ENCODE results near the gene ANKS3.
A peak's percentile ranks its signal among the peaks of the same experiment; 100 is the strongest.

The ANKS3 gene, protein sequence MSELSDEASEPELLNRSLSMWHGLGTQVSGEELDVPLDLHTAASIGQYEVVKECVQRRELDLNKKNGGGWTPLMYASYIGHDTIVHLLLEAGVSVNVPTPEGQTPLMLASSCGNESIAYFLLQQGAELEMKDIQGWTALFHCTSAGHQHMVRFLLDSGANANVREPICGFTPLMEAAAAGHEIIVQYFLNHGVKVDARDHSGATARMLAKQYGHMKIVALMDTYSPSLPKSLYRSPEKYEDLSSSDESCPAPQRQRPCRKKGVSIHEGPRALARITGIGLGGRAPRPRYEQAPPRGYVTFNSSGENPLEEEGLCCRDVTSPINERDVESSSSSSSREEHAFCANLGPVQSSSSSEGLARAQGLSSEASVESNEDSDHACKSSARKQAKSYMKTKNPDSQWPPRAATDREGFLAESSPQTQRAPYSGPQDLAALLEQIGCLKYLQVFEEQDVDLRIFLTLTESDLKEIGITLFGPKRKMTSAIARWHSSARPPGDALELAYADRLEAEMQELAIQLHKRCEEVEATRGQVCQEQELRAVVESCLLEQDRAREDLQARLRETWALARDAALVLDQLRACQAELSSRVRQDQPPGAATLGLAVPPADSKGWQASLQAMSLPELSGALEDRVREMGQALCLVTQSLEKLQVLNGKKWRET

DNA sequence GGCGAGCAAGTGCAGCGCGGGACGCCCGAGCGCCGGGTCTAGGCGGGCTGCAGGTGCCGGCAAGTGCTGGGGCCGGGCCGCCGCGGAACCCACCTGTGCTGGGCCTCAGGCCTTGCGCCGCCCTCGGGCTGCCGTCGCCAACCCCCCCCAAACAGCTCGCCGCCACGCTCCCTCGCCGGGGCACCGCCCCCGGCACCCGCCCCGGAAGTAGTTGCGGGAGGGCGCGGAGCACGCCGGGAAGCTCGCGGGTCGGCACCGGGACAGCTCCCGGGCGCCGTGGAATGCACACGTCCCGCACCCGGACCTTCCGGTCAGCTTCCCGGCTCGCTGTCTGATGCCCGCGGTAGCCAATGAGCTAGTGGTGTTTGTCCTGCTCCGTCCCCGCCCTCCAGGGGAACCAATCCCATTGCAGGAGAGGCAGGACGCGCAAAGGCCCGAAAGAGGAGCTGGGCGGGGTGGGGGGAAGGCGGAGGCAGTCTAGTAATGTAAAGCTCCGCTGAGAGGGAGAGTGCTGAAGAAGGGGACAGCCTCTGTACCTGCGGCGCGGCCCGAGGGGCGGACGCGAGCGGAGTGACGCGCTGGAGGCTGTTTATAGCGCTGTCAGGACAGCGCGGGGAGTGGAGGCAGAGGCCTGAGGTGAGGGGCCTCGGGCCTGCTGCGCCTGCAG lies at the start of gene ANKS3, which contains the start of gene DNAAF8:
ANKS3 (minus strand) TSS at position 209 of the 667 bp plus-strand sequence. CDS start 4,122 bp downstream, outside the sequence.
DNAAF8 (plus strand) TSS at position 475 of the 667 bp plus-strand sequence. CDS start 1,978 bp downstream, outside the sequence.
- Histone ChIP-seq H3K4me1 (peaks cover 11 to 33% (median 20%) of the 10 kb centered on the region in 10 experiments), H3K27me3 (no peaks in the 10 kb centered on the region), H3K4me2 (peak within 1 kb of the TSS; percentile 86 to 100 (median 97)), H3K36me3 (peaks cover 7 to 28% (median 17%) of the 10 kb centered on the region in 11 experiments; a peak in 18 of 22 replicates), H3K27ac (peak within 1 kb of the TSS in 10 of 11 experiments; percentile 56 to 85 (median 72); a peak in 21 of 22 replicates), H4K20me1 (peaks cover 0 to 11% (median 0%) of the 10 kb centered on the region in 11 experiments; a peak in 2 of 22 replicates), H3K9ac (peak within 1 kb of the TSS; percentile 73 to 88 (median 83)), H3K4me3 (peak within 1 kb of the TSS; percentile 79 to 98 (median 88)), H3K9me3 (replicated peaks in 1 of 11) (no peaks in the 10 kb centered on the region)
- no peak for TF ChIP-seq Cebpa-rat (IDR thresholded peaks at IDR 0.05)

DNA sequence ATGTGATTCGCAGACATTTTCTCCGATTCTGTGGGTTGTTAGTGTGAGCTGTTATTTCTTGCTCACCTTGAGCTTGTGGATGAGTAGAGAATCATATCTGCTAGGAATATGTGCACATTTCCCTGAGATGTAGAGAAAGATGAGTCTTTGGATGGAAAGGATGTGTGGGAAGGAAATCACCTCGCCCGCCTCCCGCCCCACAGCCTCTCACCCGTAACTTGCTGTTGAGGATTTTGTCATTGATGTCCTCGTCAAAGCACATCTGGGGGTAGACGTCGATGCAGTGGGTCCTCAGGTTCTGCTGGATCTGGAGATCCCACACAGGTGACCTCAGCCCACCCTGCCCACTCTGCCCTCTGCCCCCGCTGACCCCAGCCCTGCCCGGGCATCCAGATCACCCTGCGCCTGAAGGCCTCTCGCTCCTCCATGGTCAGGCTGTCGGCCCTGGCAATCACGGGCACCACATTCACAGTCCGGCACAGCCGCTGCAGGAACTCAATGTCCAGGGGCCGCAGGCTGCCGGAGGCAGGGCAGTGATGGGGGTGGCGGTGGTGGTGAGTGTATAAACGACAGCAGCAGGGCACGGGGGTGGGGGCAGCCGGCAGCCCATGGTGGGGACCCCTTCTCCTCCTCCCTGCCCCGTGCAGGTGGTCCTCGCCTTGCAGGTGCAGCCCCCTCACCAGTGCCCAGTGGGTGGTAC lies 49.3 kb upstream of the ANKS3 start:
- Histone ChIP-seq H3K9ac (0 out of 22 replicates have a peak overlapping the region, but pooled peaks of 1 of the 11 experiments have one; percentile 19), H3K4me1 (peaks cover 15 to 44% (median 33%) of the 10 kb centered on the region in 10 experiments), H3K27ac (peak overlapping the region in 3 of 11 experiments; percentile 14 to 61 (median 32); a peak in 4 of 22 replicates), H3K27me3 (no peaks in the 10 kb centered on the region), H4K20me1 (no peaks in the 10 kb centered on the region), H3K36me3 (no peaks in the 10 kb centered on the region), H3K9me3 (replicated peaks in 1 of 11) (no peaks in the 10 kb centered on the region), H3K4me2 (peak overlapping the region in 10 of 11 experiments; percentile 8 to 66 (median 47); a peak in 18 of 22 replicates), H3K4me3 (no peak overlapping the region)
- no peak for TF ChIP-seq Cebpa-rat (IDR thresholded peaks at IDR 0.05)

DNA sequence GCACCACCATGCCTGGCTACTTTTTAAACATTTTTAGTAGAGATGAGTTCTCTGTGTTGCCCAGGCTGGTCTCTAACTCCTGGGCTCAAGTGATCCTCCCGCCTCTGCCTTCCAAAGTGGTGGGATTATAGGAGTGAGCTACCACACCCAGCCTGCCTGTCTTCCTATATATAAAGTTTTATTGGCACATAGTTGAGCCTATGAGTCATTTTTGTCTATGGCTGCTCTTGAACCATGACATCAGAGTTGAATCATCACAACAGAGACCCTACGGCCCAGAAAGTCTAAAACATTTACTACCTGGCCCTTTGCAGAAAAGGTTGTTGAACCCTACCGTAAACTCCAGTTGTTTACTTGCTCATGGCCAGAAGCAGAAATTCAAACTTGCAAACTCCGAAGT lies 46.2 kb upstream of the ANKS3 start:
- H3K4me2 ChIP-seq, result no peak overlapping the region
- no peak overlapping the region for H3K9ac ChIP-seq
- no peak overlapping the region for H3K4me3 ChIP-seq
- peaks cover 0 to 2% (median 0%) of the 10 kb centered on the region in 11 experiments; a peak in 1 of 22 replicates for H3K9me3 ChIP-seq (replicated peaks in 1 of 11)
- no peak overlapping the region for H3K27ac ChIP-seq
- no peaks in the 10 kb centered on the region for H3K36me3 ChIP-seq
- H4K20me1 ChIP-seq, result no peaks in the 10 kb centered on the region
- H3K27me3 ChIP-seq, result no peaks in the 10 kb centered on the region
- no peak for TF ChIP-seq Cebpa-rat (IDR thresholded peaks at IDR 0.05)
- peaks cover 15 to 33% (median 25%) of the 10 kb centered on the region in 10 experiments for H3K4me1 ChIP-seq

DNA sequence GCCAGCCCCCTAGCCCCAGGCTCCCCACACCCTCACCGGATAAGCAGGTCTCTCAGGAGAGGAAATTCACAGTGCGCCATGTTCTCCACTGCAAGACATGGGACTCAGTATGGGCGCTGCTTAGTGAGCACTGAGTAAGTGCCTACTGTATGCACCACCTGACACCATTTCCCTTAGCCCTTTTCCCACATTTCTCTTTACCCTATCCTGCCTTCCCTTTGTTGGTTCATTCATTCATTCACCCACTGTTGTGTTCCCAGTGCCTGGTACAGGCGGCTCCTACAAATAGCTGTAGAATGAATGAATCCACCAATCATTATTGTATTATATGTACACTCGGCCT lies 44.0 kb upstream of the ANKS3 start:
- Histone ChIP-seq H3K4me3 (no peak overlapping the region), H3K36me3 (no peaks in the 10 kb centered on the region), H3K4me1 (peaks cover 2 to 19% (median 13%) of the 10 kb centered on the region in 10 experiments; a peak in 18 of 20 replicates), H4K20me1 (no peaks in the 10 kb centered on the region), H3K9me3 (replicated peaks in 1 of 11) (peaks cover 0 to 5% (median 0%) of the 10 kb centered on the region in 11 experiments; a peak in 1 of 22 replicates), H3K4me2 (no peak overlapping the region), H3K9ac (no peak overlapping the region), H3K27me3 (no peaks in the 10 kb centered on the region), H3K27ac (no peak overlapping the region)
- TF ChIP-seq Cebpa-rat (IDR thresholded peaks at IDR 0.05), result no peak

DNA sequence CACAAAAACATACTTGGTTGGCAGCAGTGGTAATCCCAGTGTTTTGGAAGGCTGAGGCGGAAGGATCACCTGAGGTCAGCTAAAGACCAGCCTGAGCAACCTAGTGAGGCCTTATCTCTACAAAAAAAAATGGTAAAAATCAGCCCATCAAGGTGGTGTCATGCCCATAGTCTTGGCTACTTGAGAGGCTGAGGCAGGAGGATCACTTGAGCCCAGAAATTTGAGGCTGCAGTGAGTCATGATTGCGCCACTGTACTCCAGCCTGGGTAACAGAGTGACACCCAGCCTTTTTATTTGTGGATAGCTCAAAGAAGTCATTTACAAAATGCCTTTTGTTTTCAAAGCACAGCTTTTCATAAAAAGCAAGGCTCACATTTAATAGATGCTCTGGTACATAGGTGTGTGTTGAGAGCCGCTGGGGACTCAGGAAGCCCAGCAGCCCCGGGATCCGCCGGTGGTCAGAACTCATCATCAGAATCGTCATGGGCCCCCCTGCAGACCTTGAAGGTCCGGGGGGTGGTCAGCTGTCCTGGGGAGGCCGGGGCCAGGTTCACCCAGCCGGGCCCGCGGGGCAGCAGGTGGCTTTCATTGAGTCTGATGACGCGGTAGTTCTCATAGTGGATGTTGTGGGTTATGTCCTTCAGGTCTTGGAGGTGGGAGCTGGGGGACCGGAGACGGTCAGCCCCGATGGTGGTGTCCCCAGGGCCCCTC lies 43.4 kb upstream of the ANKS3 start:
- no peaks in the 10 kb centered on the region for H4K20me1 ChIP-seq

DNA sequence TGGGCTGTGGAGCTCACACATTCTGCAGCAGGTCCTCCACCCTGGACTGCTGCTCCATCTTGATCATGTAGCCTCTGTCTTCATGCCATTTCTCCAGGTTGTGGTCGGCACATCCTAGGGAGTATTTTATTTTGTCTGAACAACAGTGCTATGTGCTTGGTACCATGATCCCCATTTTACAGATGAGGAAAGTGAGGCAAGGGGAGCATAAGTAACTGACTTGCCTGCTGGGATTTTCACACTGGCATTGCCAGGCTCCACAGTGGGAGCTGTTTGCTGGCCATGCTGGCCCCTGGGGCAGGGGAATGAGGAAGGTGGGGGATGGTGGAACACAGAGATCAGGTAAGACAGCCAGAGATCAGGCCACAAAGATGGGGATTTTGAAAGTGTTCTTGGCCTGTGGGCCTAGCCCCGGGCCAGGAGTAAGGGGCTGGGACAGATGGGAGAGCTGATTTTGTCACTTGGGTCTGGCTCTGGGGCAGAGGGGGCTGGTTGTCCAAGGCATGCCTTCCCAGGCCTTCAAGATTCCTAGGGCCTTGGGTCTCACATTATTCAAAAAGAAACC lies 42.2 kb upstream of the ANKS3 start:
- H3K9me3 ChIP-seq (replicated peaks in 1 of 11), result peaks cover 0 to 5% (median 0%) of the 10 kb centered on the region in 11 experiments; a peak in 1 of 22 replicates
- TF ChIP-seq Cebpa-rat (IDR thresholded peaks at IDR 0.05), result no peak
- no peak overlapping the region for H3K27ac ChIP-seq
- H3K4me3 ChIP-seq, result no peak overlapping the region
- no peak overlapping the region for H3K4me2 ChIP-seq
- H3K9ac ChIP-seq, result no peak overlapping the region
- no peaks in the 10 kb centered on the region for H4K20me1 ChIP-seq
- H3K36me3 ChIP-seq, result no peaks in the 10 kb centered on the region
- H3K4me1 ChIP-seq, result peaks cover 0 to under 1% (median 0%) of the 10 kb centered on the region in 10 experiments; a peak in 1 of 20 replicates
- no peaks in the 10 kb centered on the region for H3K27me3 ChIP-seq

More for the DNA sequence above, 43.4 kb upstream of the ANKS3 start:
- H3K4me2 ChIP-seq, result no peak overlapping the region
- no peak for TF ChIP-seq Cebpa-rat (IDR thresholded peaks at IDR 0.05)
- H3K27me3 ChIP-seq, result no peaks in the 10 kb centered on the region
- no peaks in the 10 kb centered on the region for H3K36me3 ChIP-seq
- peaks cover 0 to 5% (median 0%) of the 10 kb centered on the region in 11 experiments; a peak in 1 of 22 replicates for H3K9me3 ChIP-seq (replicated peaks in 1 of 11)
- H3K9ac ChIP-seq, result no peak overlapping the region
- no peak overlapping the region for H3K27ac ChIP-seq
- peaks cover 0 to 14% (median 8%) of the 10 kb centered on the region in 10 experiments; a peak in 15 of 20 replicates for H3K4me1 ChIP-seq
- H3K4me3 ChIP-seq, result no peak overlapping the region

DNA sequence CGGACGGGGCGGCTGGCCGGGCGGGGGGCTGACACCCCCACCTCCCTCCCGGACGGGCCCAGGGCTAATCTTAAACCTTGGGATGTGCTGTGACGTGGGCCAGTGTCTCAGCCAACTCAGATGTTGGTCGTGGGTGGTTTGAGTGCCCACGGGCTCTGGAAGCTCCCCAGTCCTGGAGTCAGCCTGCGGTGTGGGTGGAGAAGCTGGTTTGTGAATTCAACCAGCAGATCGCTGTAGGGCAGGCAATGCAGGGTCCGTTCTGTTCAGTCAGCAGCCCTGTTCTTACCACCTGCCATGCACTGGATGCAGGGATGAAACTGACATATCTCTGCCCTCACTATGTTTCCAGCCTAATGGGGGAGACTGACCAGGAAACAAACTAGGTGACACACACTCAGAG lies 40.9 kb upstream of the ANKS3 start:
- H3K9ac ChIP-seq, result no peak overlapping the region
- TF ChIP-seq Cebpa-rat (IDR thresholded peaks at IDR 0.05), result no peak
- H4K20me1 ChIP-seq, result no peaks in the 10 kb centered on the region
- H3K4me3 ChIP-seq, result no peak overlapping the region
- peaks cover 0 to 5% (median 0%) of the 10 kb centered on the region in 11 experiments; a peak in 1 of 22 replicates for H3K9me3 ChIP-seq (replicated peaks in 1 of 11)
- no peaks in the 10 kb centered on the region for H3K36me3 ChIP-seq
- H3K27ac ChIP-seq, result no peak overlapping the region
- H3K4me2 ChIP-seq, result no peak overlapping the region
- H3K4me1 ChIP-seq, result no peaks in the 10 kb centered on the region
- no peaks in the 10 kb centered on the region for H3K27me3 ChIP-seq

Data from BLaER1 treated with 17β-estradiol and CSF1 and Interleukin-3, amounts not matched to agents 10 nM and 100 nM (cell line).